Measurements from ENCODE around the gene RIPK4. TPM values are rescaled to one million over a fixed set of nuclear protein-coding genes. Genes with fewer than 3 reads are reported as not detected.

RIPK4 gene
- total RNA-seq, 4 donors from 2014 or later, result 4.4 to 20.5 (median 10.6) TPM

GRCh38 chr21:41729701-41730366, 37.0 kb downstream of the RIPK4 start:
- H3K4me3 ChIP-seq, result no peak overlapping the region
- no peaks in the 10 kb centered on the region for H3K36me3 ChIP-seq
- no peaks in the 10 kb centered on the region for H3K4me1 ChIP-seq
- no peak for DNase-seq
- H3K27me3 ChIP-seq, result peaks cover 32% of the 10 kb centered on the region
- no peak overlapping the region for H3K27ac ChIP-seq
- H3K9me3 ChIP-seq, result no peaks in the 10 kb centered on the region
- intact Hi-C loops (cut with DNase I; ENCODE audit: low total_unique reads) (no loop called here), in situ Hi-C loops (cut with MboI; ENCODE audit: low pct_ligation_motif_present in 1 of 4, low pct_unique_long_range_greater_than_20kb in 1 of 4, low sequenced_read_pairs in 3 of 4) (no loop called here)
- WGBS, 2 donors (ENCODE audit: low coverage in 1 of 2), result 70 to 80% methylated on average over 1 to 17 of the region's 17 CpGs
- TF ChIP-seq EP300 (IDR thresholded peaks at IDR 0.05; ENCODE audit: low read depth) (no peak), POLR2AphosphoS5 (IDR thresholded peaks at IDR 0.05) (no peak), POLR2A (IDR thresholded peaks at IDR 0.05) (no peak)

GRCh38 chr21:41727784-41728763, 38.8 kb downstream of the RIPK4 start:
- in situ Hi-C loops (cut with MboI; ENCODE audit: low pct_ligation_motif_present in 1 of 4, low pct_unique_long_range_greater_than_20kb in 1 of 4, low sequenced_read_pairs in 3 of 4), result no loop called here

GRCh38 chr21:41726970-41727783, 39.7 kb downstream of the RIPK4 start:
- in situ Hi-C loops (cut with MboI; ENCODE audit: low pct_ligation_motif_present in 1 of 4, low pct_unique_long_range_greater_than_20kb in 1 of 4, low sequenced_read_pairs in 3 of 4), result no loop called here
- 73 to 75% methylated on average over 7 to 24 of the region's 24 CpGs for WGBS, 2 donors (ENCODE audit: low coverage in 1 of 2)
- peaks cover 34% of the 10 kb centered on the region for H3K27me3 ChIP-seq
- no peak overlapping the region for H3K4me3 ChIP-seq
- no peaks in the 10 kb centered on the region for H3K36me3 ChIP-seq
- H3K27ac ChIP-seq, result no peak overlapping the region
- no peak for DNase-seq
- intact Hi-C loops (cut with DNase I; ENCODE audit: low total_unique reads), result no loop called here
- no peak for TF ChIP-seq EP300 (IDR thresholded peaks at IDR 0.05; ENCODE audit: low read depth)
- no peak for TF ChIP-seq POLR2AphosphoS5 (IDR thresholded peaks at IDR 0.05)
- TF ChIP-seq POLR2A (IDR thresholded peaks at IDR 0.05), result no peak
- no peak for TF ChIP-seq CTCF (IDR thresholded peaks at IDR 0.05)
- no peaks in the 10 kb centered on the region for H3K9me3 ChIP-seq
- H3K4me1 ChIP-seq, result no peaks in the 10 kb centered on the region

More at GRCh38 chr21:41727784-41728763, 38.8 kb downstream of the RIPK4 start:
- no peak overlapping the region for H3K4me3 ChIP-seq
- intact Hi-C loops (cut with DNase I; ENCODE audit: low total_unique reads), result no loop called here
- H3K4me1 ChIP-seq, result no peaks in the 10 kb centered on the region
- H3K27me3 ChIP-seq, result peaks cover 34% of the 10 kb centered on the region
- no peaks in the 10 kb centered on the region for H3K9me3 ChIP-seq
- TF ChIP-seq POLR2A (IDR thresholded peaks at IDR 0.05) (no peak), EP300 (IDR thresholded peaks at IDR 0.05; ENCODE audit: low read depth) (no peak), POLR2AphosphoS5 (IDR thresholded peaks at IDR 0.05) (no peak), CTCF (IDR thresholded peaks at IDR 0.05) (no peak)
- DNase-seq, result no peak
- H3K27ac ChIP-seq, result no peak overlapping the region
- no peaks in the 10 kb centered on the region for H3K36me3 ChIP-seq
- WGBS, 2 donors (ENCODE audit: low coverage in 1 of 2), result 75% methylated on average over 28 of the region's 31 CpGs; no CpG with 5 or more reads in 1 of the 2 donors

GRCh38 chr21:41726630-41726969, 40.3 kb downstream of the RIPK4 start:
- TF ChIP-seq POLR2A (IDR thresholded peaks at IDR 0.05) (no peak), EP300 (IDR thresholded peaks at IDR 0.05; ENCODE audit: low read depth) (no peak), POLR2AphosphoS5 (IDR thresholded peaks at IDR 0.05) (no peak), CTCF (IDR thresholded peaks at IDR 0.05) (no peak)
- DNase-seq, result no peak
- H3K27me3 ChIP-seq, result peaks cover 34% of the 10 kb centered on the region
- 81 to 83% methylated on average over 6 to 9 of the region's 9 CpGs for WGBS, 2 donors (ENCODE audit: low coverage in 1 of 2)
- no peaks in the 10 kb centered on the region for H3K9me3 ChIP-seq
- H3K4me3 ChIP-seq, result no peak overlapping the region
- H3K36me3 ChIP-seq, result no peaks in the 10 kb centered on the region
- no peak overlapping the region for H3K27ac ChIP-seq
- intact Hi-C loops (cut with DNase I; ENCODE audit: low total_unique reads) (no loop called here), in situ Hi-C loops (cut with MboI; ENCODE audit: low pct_ligation_motif_present in 1 of 4, low pct_unique_long_range_greater_than_20kb in 1 of 4, low sequenced_read_pairs in 3 of 4) (no loop called here)
- H3K4me1 ChIP-seq, result no peaks in the 10 kb centered on the region

Data from transverse colon (tissue), 4 donors.